Tibial nerve (tissue), 4 donors: Measurements from ENCODE around the gene CFI.

Experiments
- CTCF ChIP-seq, 5 experiments: fragments of 200-600 bp in 3 of 5; fragments of 450-650 bp in 2 of 5; sonication (generic) in 3 of 5; IDR thresholded peaks; one replicate each; pipeline ENCODE4 v1.5.1; 2016 to 2019; ENCODE audit warnings: antibody characterized with exemption in 5 of 5, mild to moderate bottlenecking in 3 of 5, moderate library complexity in 2 of 5
- EP300 ChIP-seq, 2 donors: sonication (generic); formaldehyde crosslinking; IDR thresholded peaks; one replicate each; pipeline ENCODE4 v1.6.1; 2017; ENCODE audit warnings: antibody characterized with exemption in 2 of 2, mild to moderate bottlenecking in 1 of 2
- POLR2A ChIP-seq, 2 donors: fragments of 450-650 bp; IDR thresholded peaks; one replicate each; pipeline ENCODE4 v1.6.1; 2017; ENCODE audit warnings: antibody characterized with exemption in 2 of 2, mild to moderate bottlenecking in 2 of 2, moderate library complexity in 2 of 2

DNA sequence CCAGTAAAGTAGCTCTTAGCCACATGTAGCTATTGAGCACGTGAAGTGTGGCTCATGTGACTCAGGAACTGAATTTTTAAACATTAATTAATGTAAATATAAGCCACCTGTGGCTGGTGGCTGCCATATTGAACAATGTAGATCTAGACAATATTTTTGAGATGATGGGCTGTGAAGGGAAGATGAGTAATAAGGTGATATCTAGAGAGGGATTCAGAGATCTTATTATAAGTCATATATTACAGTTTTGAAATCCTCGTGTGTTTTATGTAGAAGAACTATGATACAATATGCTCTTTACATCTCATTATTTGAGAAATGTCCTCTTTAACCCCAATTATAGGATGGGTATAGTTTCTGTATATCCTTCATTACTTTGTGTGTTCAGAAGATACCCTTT, 19.4 kb upstream of the CFI start:
- no peak for TF ChIP-seq CTCF (IDR thresholded peaks at IDR 0.05)
- TF ChIP-seq EP300 (IDR thresholded peaks at IDR 0.05): no peak
- TF ChIP-seq POLR2A (IDR thresholded peaks at IDR 0.05): no peak
